BJ (cell line): ENCODE data around the gene COPZ2. TPM values are rescaled to one million over a fixed set of nuclear protein-coding genes. Genes with fewer than 3 reads are reported as not detected.

Experiments
- CTCF ChIA-PET: fragments of 350-600 bp; formaldehyde crosslinking; extraction: SDS; loops from one replicate; lab custom pipeline; 2021; ENCODE audit warnings: antibody characterized with exemption, inconsistent platforms; lab: Yijun Ruan, JAX
- POLR2A ChIA-PET: fragments of 300-600 bp; sonication (Branson Sonifier 250); formaldehyde crosslinking; extraction: SDS; loops from one replicate; lab custom pipeline; 2021; ENCODE audit warnings: antibody characterized with exemption; lab: Charles Lee
- DNase-seq: peaks from one replicate; pipeline ENCODE4 v3.0.0-alpha.2; 2011; ENCODE audit warnings: low read depth
- H3K27me3 ChIP-seq: 2 replicates; pipeline ENCODE4 v1.6.0; 2011; ENCODE audit warnings: low read length; ENCODE audit not compliant: control insufficient read depth, insufficient read depth
- H3K36me3 ChIP-seq: 2 replicates; pipeline ENCODE4 v1.5.1; 2011; ENCODE audit warnings: low read length; ENCODE audit not compliant: control insufficient read depth, insufficient read depth
- H3K4me3 ChIP-seq: 2 replicates; pipeline ENCODE4 v1.5.1; 2011; ENCODE audit warnings: low read depth, mild to moderate bottlenecking, control low read depth, low read length
- CTCF ChIP-seq: IDR thresholded peaks from 2 replicates; pipeline ENCODE4 v1.5.1; 2011; ENCODE audit warnings: low read depth, mild to moderate bottlenecking, control low read depth, inconsistent platforms, low read length, moderate library complexity; ENCODE audit not compliant: insufficient read depth
- polyA plus RNA-seq: library from polyadenylated mRNA; depleted of rRNA; stranded (reverse); fragments of >200 nt; gene quantifications from 2 replicates; pipeline ENCODE4 v1.2.3, GENCODE V29; 2011

The COPZ2 gene
- polyA plus RNA-seq, 1 experiment = 132 TPM

GRCh38 chr17:48013876-48014594 is 23.6 kb downstream of the COPZ2 start:
- CTCF ChIA-PET = interaction anchor here (0.7 to 14.2 kb wide), 5 partner anchors 11 to 170 kb away, joined by 3 to 575 read pairs (median 13); partner anchors contain the start of genes CDK5RAP3, PNPO and PRR15L
- no peak for DNase-seq
- H3K36me3 ChIP-seq = no peaks in the 10 kb centered on the region
- no peak overlapping the region for H3K4me3 ChIP-seq
- no peak for TF ChIP-seq CTCF
- no peaks in the 10 kb centered on the region; the same call in 1 of the 2 replicates for H3K27me3 ChIP-seq
- POLR2A ChIA-PET = no interaction called here

GRCh38 chr17:48012654-48013053 is 24.9 kb downstream of the COPZ2 start:
- Histone ChIP-seq H3K4me3 (peak overlapping the region; percentile 40), H3K27me3 (no peaks in the 10 kb centered on the region; the same call in 1 of the 2 replicates), H3K36me3 (no peaks in the 10 kb centered on the region)
- ChIA-PET CTCF (interaction anchor here (0.6 to 14.2 kb wide), 10 partner anchors 8 to 330 kb away, joined by 3 to 575 read pairs (median 10); partner anchors contain the start of genes CDK5RAP3, PNPO and PRR15L), POLR2A (no interaction called here)
- no peak for DNase-seq
- TF ChIP-seq CTCF = no peak

- ChIA-PET CTCF (interaction anchor here (0.6 to 14.2 kb wide), 11 partner anchors 9 to 331 kb away, joined by 3 to 575 read pairs (median 9); partner anchors contain the start of genes CDK5RAP3, PNPO, PRR15L and SCRN2), POLR2A (no interaction called here)
- no peak for DNase-seq
Observed at GRCh38 chr17:48012151-48012520, 25.5 kb downstream of the COPZ2 start.

GRCh38 chr17:48011405-48012150 is 26.0 kb downstream of the COPZ2 start:
- peak; percentile 74 for TF ChIP-seq CTCF
- ChIA-PET POLR2A (interaction anchor here (0.6 kb wide), 1 partner anchor 37 kb away, joined by 3 read pairs; no protein-coding TSS in a partner anchor), CTCF (interaction anchor here (1.1 to 14.2 kb wide), 10 partner anchors 8 to 171 kb away, joined by 3 to 575 read pairs (median 10); partner anchors contain the start of genes CDK5RAP3, PNPO, PRR15L and SCRN2)
- Histone ChIP-seq H3K27me3 (no peaks in the 10 kb centered on the region; the same call in 1 of the 2 replicates), H3K4me3 (peak overlapping the region; percentile 40), H3K36me3 (no peaks in the 10 kb centered on the region)
- no peak for DNase-seq

More at GRCh38 chr17:48012151-48012520, 25.5 kb downstream of the COPZ2 start:
- no peaks in the 10 kb centered on the region; the same call in 1 of the 2 replicates for H3K27me3 ChIP-seq
- peak overlapping the region; percentile 40 for H3K4me3 ChIP-seq
- no peaks in the 10 kb centered on the region for H3K36me3 ChIP-seq
- TF ChIP-seq CTCF = 0 out of 2 replicates have a peak, but pooled peaks have one; percentile 8

GRCh38 chr17:48010193-48010592 is 27.4 kb downstream of the COPZ2 start:
- POLR2A ChIA-PET = no interaction called here
- H3K36me3 ChIP-seq = no peaks in the 10 kb centered on the region
- no peaks in the 10 kb centered on the region; the same call in 1 of the 2 replicates for H3K27me3 ChIP-seq
- CTCF ChIA-PET = interaction anchor here (1.5 to 14.2 kb wide), 3 partner anchors 29 to 120 kb away, joined by 5 to 575 read pairs (median 304); partner anchors contain the start of genes CDK5RAP3, PNPO and PRR15L
- no peak overlapping the region for H3K4me3 ChIP-seq
- no peak for DNase-seq
- no peak for TF ChIP-seq CTCF
